ENCODE data around the gene SLIT3. TPM values are rescaled to one million over a fixed set of nuclear protein-coding genes. Genes with fewer than 3 reads are reported as not detected.

The SLIT3 gene
- polyA plus RNA-seq, 1 of the 3 experiments (the other 2 are of a cell fraction) = 119 TPM

DNA sequence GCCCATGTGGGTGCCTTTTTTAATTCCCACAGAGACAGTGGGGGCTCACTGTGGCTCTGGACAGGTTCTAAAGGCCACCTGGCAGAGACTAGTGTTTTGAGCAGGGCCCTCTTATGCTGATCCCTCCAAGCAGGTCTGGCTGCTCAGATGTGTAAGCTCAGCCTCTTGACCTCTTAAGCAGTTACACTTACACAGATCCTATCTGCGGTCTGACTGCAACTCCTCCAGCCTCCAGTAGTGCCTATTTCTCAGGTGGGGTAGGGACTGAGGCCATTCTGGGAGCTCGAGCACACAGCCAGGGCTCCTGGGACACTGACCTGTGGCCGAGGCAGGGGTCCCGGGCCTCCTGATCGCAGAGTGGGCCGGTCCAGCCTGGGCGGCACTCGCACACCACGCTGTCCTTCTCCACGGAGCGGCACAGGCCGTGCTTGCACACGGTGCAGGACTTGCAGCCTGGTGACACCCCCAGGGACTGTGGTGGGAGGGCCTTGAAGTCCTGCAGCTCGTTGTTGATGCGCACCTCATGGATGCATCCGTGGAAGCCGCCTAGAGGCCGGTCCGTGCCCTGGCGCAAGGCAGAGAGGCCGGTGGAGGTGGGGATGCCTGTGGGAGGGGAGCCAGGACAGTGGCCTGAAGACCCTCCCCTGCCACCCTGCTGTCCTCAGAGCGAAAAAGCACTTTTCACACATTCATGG lies 629.9 kb downstream of the SLIT3 start:
- no peak overlapping the region for H3K9ac ChIP-seq
- H3K4me1 ChIP-seq (ENCODE audit: control insufficient read depth in 1 of 2, insufficient read depth in 2 of 2, low read depth in 1 of 2, low read length in 1 of 2) = peaks cover 0 to 3% of the 10 kb centered on the region in 2 experiments; a peak in 1 of 4 replicates
- no peaks in the 10 kb centered on the region for H3F3A ChIP-seq (replicated peaks; ENCODE audit: insufficient read depth)
- H2AFZ ChIP-seq (ENCODE audit: low read depth) = no peak overlapping the region
- no peaks in the 10 kb centered on the region for H3K27me3 ChIP-seq (ENCODE audit: insufficient read depth)
- H3K4me2 ChIP-seq = no peak overlapping the region
- TF ChIP-seq ELF1 (IDR thresholded peaks at IDR 0.05) (no peak), CHD2 (IDR thresholded peaks at IDR 0.05; ENCODE audit: low read length, partially characterized antibody) (no peak), RAD21 (IDR thresholded peaks at IDR 0.05; ENCODE audit: low read length) (no peak), RFX5 (IDR thresholded peaks at IDR 0.05; ENCODE audit: low read length) (no peak), GABPA (IDR thresholded peaks at IDR 0.05; ENCODE audit: low read depth) (no peak)
- TF ChIP-seq, protein P1, sequence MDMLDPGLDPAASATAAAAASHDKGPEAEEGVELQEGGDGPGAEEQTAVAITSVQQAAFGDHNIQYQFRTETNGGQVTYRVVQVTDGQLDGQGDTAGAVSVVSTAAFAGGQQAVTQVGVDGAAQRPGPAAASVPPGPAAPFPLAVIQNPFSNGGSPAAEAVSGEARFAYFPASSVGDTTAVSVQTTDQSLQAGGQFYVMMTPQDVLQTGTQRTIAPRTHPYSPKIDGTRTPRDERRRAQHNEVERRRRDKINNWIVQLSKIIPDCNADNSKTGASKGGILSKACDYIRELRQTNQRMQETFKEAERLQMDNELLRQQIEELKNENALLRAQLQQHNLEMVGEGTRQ (IDR thresholded peaks at IDR 0.05; ENCODE audit: borderline replicate concordance, low read depth, low read length) = no peak
- ChIA-PET POLR2A (no interaction called here), CTCF (interaction anchor here (0.6 kb wide), 1 partner anchor 1095 kb away, joined by 3 read pairs; no protein-coding TSS in a partner anchor)
- no peaks in the 10 kb centered on the region for H3K9me3 ChIP-seq
- no peaks in the 10 kb centered on the region for H4K20me1 ChIP-seq (ENCODE audit: insufficient read depth)
- WGBS (ENCODE audit: low lambda C conversion rate) = 84% methylated on average over 9 of the region's 22 CpGs
- no peak for DNase-seq
- H3K79me2 ChIP-seq (ENCODE audit: insufficient read depth) = no peaks in the 10 kb centered on the region
- no peak overlapping the region; a peak in 1 of 4 replicates for H3K27ac ChIP-seq (ENCODE audit: low read depth in 2 of 2, low read length in 1 of 2)
- no peak overlapping the region for H3K4me3 ChIP-seq (ENCODE audit: low read depth in 2 of 2, low read length in 1 of 2)
- peaks cover 21 to 87% of the 10 kb centered on the region in 2 experiments for H3K36me3 ChIP-seq (replicated peaks in 1 of 2; ENCODE audit: control insufficient read depth in 1 of 2, insufficient read depth in 2 of 2, low read length in 1 of 2)
- no peaks in the 10 kb centered on the region for H3K9me2 ChIP-seq

DNA sequence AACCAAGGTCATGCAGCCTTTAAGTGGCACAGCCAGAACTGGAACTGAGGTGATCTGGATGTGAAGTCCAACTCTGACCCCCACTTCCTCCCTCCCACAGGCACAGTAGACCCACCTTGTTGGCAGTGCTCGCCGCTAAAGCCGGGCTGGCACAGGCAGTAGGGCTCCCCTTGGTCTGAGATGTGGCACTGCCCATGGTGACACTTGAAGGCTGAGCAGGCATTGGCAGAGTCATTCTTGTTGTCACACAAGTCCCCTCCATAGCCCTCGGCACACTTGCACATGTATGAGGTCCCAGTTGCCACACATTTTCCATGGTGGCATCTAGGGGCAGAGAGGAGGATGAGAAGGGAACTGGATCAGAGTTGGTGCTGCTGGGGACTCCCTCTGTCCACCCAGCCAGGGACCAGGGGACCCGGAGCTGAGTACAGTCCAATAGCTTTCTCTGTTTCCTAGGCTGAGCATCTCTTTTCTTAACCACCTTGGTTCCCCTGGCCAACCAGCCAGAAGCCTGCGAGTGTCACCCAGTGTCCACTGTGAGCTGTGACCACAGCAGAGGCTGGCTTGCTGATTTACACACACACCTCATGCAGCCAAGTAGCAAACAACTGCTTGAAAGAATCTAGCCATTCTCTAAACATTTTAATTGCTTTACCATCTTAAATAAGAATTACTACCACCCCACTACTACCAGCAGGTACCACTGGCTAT lies 631.1 kb downstream of the SLIT3 start:
- Histone ChIP-seq H3K4me1 (ENCODE audit: control insufficient read depth in 1 of 2, insufficient read depth in 2 of 2, low read depth in 1 of 2, low read length in 1 of 2) (peaks cover 0 to 5% of the 10 kb centered on the region in 2 experiments; a peak in 1 of 4 replicates), H3K9me2 (no peaks in the 10 kb centered on the region), H3K4me2 (no peak overlapping the region), H2AFZ (ENCODE audit: low read depth) (no peak overlapping the region), H3F3A (replicated peaks; ENCODE audit: insufficient read depth) (no peaks in the 10 kb centered on the region), H3K9ac (no peak overlapping the region), H3K36me3 (replicated peaks in 1 of 2; ENCODE audit: control insufficient read depth in 1 of 2, insufficient read depth in 2 of 2, low read length in 1 of 2) (peaks cover 21 to 89% of the 10 kb centered on the region in 2 experiments), H3K27me3 (ENCODE audit: insufficient read depth) (no peaks in the 10 kb centered on the region), H4K20me1 (ENCODE audit: insufficient read depth) (no peaks in the 10 kb centered on the region), H3K27ac (ENCODE audit: low read depth in 2 of 2, low read length in 1 of 2) (no peak overlapping the region; a peak in 1 of 4 replicates), H3K4me3 (ENCODE audit: low read depth in 2 of 2, low read length in 1 of 2) (no peak overlapping the region), H3K9me3 (no peaks in the 10 kb centered on the region), H3K79me2 (ENCODE audit: insufficient read depth) (no peaks in the 10 kb centered on the region)
- ChIA-PET CTCF (no interaction called here), POLR2A (interaction anchor here (0.6 kb wide), 1 partner anchor 915 kb away, joined by 5 read pairs; no protein-coding TSS in a partner anchor)
- 100% methylated on average over 5 of the region's 6 CpGs for WGBS (ENCODE audit: low lambda C conversion rate)
- no peak for TF ChIP-seq CHD2 (IDR thresholded peaks at IDR 0.05; ENCODE audit: low read length, partially characterized antibody)
- no peak for TF ChIP-seq JUND (IDR thresholded peaks at IDR 0.05)
- TF ChIP-seq, protein P2, sequence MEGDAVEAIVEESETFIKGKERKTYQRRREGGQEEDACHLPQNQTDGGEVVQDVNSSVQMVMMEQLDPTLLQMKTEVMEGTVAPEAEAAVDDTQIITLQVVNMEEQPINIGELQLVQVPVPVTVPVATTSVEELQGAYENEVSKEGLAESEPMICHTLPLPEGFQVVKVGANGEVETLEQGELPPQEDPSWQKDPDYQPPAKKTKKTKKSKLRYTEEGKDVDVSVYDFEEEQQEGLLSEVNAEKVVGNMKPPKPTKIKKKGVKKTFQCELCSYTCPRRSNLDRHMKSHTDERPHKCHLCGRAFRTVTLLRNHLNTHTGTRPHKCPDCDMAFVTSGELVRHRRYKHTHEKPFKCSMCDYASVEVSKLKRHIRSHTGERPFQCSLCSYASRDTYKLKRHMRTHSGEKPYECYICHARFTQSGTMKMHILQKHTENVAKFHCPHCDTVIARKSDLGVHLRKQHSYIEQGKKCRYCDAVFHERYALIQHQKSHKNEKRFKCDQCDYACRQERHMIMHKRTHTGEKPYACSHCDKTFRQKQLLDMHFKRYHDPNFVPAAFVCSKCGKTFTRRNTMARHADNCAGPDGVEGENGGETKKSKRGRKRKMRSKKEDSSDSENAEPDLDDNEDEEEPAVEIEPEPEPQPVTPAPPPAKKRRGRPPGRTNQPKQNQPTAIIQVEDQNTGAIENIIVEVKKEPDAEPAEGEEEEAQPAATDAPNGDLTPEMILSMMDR (IDR thresholded peaks at IDR 0.05) = no peak
- DNase-seq = no peak

All from SK-N-SH (cell line).